ENCODE results near the gene FCAMR.

Gene FCAMR

GRCh38 chr1:206941766-206942418, 28.4 kb downstream of the FCAMR start:
- Histone ChIP-seq H3K36me3 (ENCODE audit: control insufficient read depth, insufficient read depth, low read length) (no peaks in the 10 kb centered on the region), H3K79me2 (no peaks in the 10 kb centered on the region), H3K9me3 (ENCODE audit: control insufficient read depth, low read length) (no peaks in the 10 kb centered on the region), H3K4me3 (ENCODE audit: low read depth, low read length) (no peak overlapping the region), H3K27me3 (ENCODE audit: control insufficient read depth, insufficient read depth, low read length) (no peaks in the 10 kb centered on the region), H3K4me1 (no peaks in the 10 kb centered on the region), H3K9ac (no peak overlapping the region), H3K4me2 (ENCODE audit: low read length) (no peak overlapping the region), H3K27ac (no peak overlapping the region), H2AFZ (no peak overlapping the region)
- TF ChIP-seq, protein P1, sequence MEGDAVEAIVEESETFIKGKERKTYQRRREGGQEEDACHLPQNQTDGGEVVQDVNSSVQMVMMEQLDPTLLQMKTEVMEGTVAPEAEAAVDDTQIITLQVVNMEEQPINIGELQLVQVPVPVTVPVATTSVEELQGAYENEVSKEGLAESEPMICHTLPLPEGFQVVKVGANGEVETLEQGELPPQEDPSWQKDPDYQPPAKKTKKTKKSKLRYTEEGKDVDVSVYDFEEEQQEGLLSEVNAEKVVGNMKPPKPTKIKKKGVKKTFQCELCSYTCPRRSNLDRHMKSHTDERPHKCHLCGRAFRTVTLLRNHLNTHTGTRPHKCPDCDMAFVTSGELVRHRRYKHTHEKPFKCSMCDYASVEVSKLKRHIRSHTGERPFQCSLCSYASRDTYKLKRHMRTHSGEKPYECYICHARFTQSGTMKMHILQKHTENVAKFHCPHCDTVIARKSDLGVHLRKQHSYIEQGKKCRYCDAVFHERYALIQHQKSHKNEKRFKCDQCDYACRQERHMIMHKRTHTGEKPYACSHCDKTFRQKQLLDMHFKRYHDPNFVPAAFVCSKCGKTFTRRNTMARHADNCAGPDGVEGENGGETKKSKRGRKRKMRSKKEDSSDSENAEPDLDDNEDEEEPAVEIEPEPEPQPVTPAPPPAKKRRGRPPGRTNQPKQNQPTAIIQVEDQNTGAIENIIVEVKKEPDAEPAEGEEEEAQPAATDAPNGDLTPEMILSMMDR (IDR thresholded peaks at IDR 0.05): no peak

- TF ChIP-seq, protein P1 (IDR thresholded peaks at IDR 0.05): no peak
- no peaks in the 10 kb centered on the region for H3K79me2 ChIP-seq
- H3K9ac ChIP-seq: no peak overlapping the region
- H3K4me1 ChIP-seq: no peaks in the 10 kb centered on the region
- no peaks in the 10 kb centered on the region for H3K9me3 ChIP-seq (ENCODE audit: control insufficient read depth, low read length)
- no peak overlapping the region for H3K4me2 ChIP-seq (ENCODE audit: low read length)
- no peak overlapping the region for H3K27ac ChIP-seq
- no peak overlapping the region for H3K4me3 ChIP-seq (ENCODE audit: low read depth, low read length)
- no peak overlapping the region for H2AFZ ChIP-seq
- H3K36me3 ChIP-seq (ENCODE audit: control insufficient read depth, insufficient read depth, low read length): no peaks in the 10 kb centered on the region
- H3K27me3 ChIP-seq (ENCODE audit: control insufficient read depth, insufficient read depth, low read length): no peaks in the 10 kb centered on the region
These were observed 29.7 kb downstream of the FCAMR start for GRCh38 chr1:206940588-206940936.

- TF ChIP-seq, protein P1 (IDR thresholded peaks at IDR 0.05): no peak
- no peak overlapping the region for H3K27ac ChIP-seq
- no peak overlapping the region for H3K4me2 ChIP-seq (ENCODE audit: low read length)
- H3K79me2 ChIP-seq: no peaks in the 10 kb centered on the region
- H2AFZ ChIP-seq: no peak overlapping the region
- no peaks in the 10 kb centered on the region for H3K9me3 ChIP-seq (ENCODE audit: control insufficient read depth, low read length)
- H3K4me1 ChIP-seq: no peaks in the 10 kb centered on the region
- H3K9ac ChIP-seq: no peak overlapping the region
- no peak overlapping the region for H3K4me3 ChIP-seq (ENCODE audit: low read depth, low read length)
- no peaks in the 10 kb centered on the region for H3K36me3 ChIP-seq (ENCODE audit: control insufficient read depth, insufficient read depth, low read length)
- H3K27me3 ChIP-seq (ENCODE audit: control insufficient read depth, insufficient read depth, low read length): no peaks in the 10 kb centered on the region
These were observed 30.2 kb downstream of the FCAMR start for GRCh38 chr1:206939841-206940587.

GRCh38 chr1:206939131-206939530, 31.1 kb downstream of the FCAMR start:
- no peaks in the 10 kb centered on the region for H3K27me3 ChIP-seq (ENCODE audit: control insufficient read depth, insufficient read depth, low read length)
- no peak overlapping the region for H3K9ac ChIP-seq
- no peaks in the 10 kb centered on the region for H3K4me1 ChIP-seq
- H3K4me3 ChIP-seq (ENCODE audit: low read depth, low read length): no peak overlapping the region
- H3K79me2 ChIP-seq: no peaks in the 10 kb centered on the region
- no peak overlapping the region for H3K27ac ChIP-seq
- TF ChIP-seq, protein P1 (IDR thresholded peaks at IDR 0.05): no peak
- H2AFZ ChIP-seq: no peak overlapping the region
- H3K36me3 ChIP-seq (ENCODE audit: control insufficient read depth, insufficient read depth, low read length): no peaks in the 10 kb centered on the region
- no peak overlapping the region for H3K4me2 ChIP-seq (ENCODE audit: low read length)
- H3K9me3 ChIP-seq (ENCODE audit: control insufficient read depth, low read length): no peaks in the 10 kb centered on the region
